Chondrocyte (in vitro differentiated cells): ENCODE data around the gene GABBR2. TPM values are rescaled to one million over a fixed set of nuclear protein-coding genes. Genes with fewer than 3 reads are reported as not detected.

Source experiments
- DNase-seq: peaks from one replicate; pipeline ENCODE4 v3.0.0; 2021; ENCODE audit warnings: mixed read lengths, low spot score
- H3K27ac Mint-ChIP-seq: one replicate; pipeline ENCODE4 v1.8.0; 2021; ENCODE audit warnings: mild to moderate bottlenecking, moderate library complexity, mixed read lengths; ENCODE audit not compliant: unreplicated experiment
- H3K27me3 Mint-ChIP-seq: 2 replicates; pipeline ENCODE4 v1.8.0; 2021; ENCODE audit warnings: low read depth, mixed read lengths
- H3K36me3 Mint-ChIP-seq: 2 replicates; pipeline ENCODE4 v1.8.0; 2021; ENCODE audit warnings: low read depth, mixed read lengths
- H3K4me1 Mint-ChIP-seq: 2 replicates; pipeline ENCODE4 v1.8.0; 2021; ENCODE audit warnings: low read depth, mild to moderate bottlenecking, mixed read lengths
- H3K4me3 Mint-ChIP-seq: one replicate; pipeline ENCODE4 v1.8.0; 2021; ENCODE audit warnings: mild to moderate bottlenecking, moderate library complexity, mixed read lengths; ENCODE audit not compliant: unreplicated experiment
- H3K9me3 Mint-ChIP-seq: 2 replicates; pipeline ENCODE4 v1.8.0; 2021; ENCODE audit warnings: low read depth, mixed read lengths
- total RNA-seq: library from RNA; stranded (reverse); gene quantifications from 3 replicates; pipeline ENCODE4 v1.2.1, GENCODE V29; 2021
- TF ChIP-seq, protein P1 (sequence below): fragments of 200-600 bp; sonication (generic); IDR thresholded peaks from 2 replicates; pipeline ENCODE4 v1.5.0; 2021; ENCODE audit warnings: antibody characterized with exemption, mild to moderate bottlenecking, moderate library complexity

GABBR2 gene
- total RNA-seq, 1 donor from 2014 or later: 0.12 TPM

DNA sequence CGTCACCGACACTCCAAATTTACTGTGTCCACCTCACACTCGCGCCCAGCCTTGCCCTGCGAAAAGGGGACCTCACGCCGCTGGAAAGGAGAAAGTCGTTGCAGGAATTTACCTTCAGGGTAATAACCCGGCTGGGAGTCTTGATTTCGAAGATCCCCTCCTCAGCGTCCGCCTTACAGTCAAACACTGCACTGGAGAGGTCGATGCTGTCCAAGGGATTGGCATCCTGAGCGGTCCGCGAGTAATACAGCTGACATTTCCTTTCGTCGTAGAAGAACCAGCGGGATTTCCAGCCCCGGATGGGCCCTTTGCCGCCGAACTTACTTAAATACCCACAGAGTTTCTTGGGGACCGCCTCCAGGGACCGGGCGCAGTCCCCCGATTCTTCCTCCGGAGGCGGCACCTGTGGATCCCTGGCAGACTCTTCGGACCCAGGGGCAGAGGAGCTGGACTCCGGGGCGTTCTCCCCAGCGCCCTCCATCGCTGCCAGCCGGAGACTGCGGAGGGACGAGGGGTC is 453.6 kb downstream of the GABBR2 start:
- Mint-ChIP-seq H3K27ac (peak overlapping the region; percentile 98), H3K27me3 (no peaks in the 10 kb centered on the region), H3K36me3 (peaks cover 5% of the 10 kb centered on the region), H3K9me3 (no peaks in the 10 kb centered on the region), H3K4me3 (peak overlapping the region; percentile 89), H3K4me1 (peaks cover 58% of the 10 kb centered on the region)
- TF ChIP-seq, protein P1, sequence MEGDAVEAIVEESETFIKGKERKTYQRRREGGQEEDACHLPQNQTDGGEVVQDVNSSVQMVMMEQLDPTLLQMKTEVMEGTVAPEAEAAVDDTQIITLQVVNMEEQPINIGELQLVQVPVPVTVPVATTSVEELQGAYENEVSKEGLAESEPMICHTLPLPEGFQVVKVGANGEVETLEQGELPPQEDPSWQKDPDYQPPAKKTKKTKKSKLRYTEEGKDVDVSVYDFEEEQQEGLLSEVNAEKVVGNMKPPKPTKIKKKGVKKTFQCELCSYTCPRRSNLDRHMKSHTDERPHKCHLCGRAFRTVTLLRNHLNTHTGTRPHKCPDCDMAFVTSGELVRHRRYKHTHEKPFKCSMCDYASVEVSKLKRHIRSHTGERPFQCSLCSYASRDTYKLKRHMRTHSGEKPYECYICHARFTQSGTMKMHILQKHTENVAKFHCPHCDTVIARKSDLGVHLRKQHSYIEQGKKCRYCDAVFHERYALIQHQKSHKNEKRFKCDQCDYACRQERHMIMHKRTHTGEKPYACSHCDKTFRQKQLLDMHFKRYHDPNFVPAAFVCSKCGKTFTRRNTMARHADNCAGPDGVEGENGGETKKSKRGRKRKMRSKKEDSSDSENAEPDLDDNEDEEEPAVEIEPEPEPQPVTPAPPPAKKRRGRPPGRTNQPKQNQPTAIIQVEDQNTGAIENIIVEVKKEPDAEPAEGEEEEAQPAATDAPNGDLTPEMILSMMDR: peak; percentile 41
- DNase-seq: no peak

DNA sequence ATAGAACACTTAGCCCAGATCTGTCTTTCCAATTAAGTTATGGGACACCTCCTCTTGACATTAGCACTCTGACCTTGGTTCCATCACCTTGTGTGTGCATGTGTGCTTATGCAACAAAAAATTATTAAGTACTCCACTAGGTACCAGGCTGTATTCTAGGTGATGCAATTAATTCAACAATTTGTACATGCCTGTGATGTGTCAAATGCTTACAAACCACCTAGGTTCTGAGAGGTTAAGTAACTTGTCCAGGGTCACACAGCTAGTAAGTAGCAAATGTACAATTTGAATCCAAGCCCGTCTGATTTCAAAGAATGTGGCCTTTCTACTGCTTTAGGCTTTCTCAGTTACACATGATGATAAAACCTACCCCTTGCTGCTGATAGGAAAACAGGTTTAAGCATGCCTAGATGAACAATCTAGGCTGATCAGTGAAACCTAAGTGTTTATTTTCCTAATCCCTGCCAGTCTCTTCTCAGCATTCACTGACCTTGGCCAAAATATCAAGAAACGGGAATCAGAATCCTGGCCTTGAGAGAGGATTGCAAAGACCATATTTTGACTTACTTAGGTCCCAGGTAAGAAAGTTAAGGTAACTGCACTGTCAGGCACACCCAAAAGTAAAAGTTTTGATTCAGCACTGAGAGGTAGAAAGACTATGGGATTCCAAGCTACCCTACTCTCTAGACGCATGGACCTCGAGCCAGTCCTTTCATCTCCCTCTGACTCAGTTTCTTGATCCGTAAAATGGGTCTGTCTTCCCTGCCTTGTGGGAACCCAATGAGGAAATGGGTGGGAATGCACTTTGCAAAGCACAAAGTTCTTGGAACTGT is 454.3 kb downstream of the GABBR2 start:
- H3K27me3 Mint-ChIP-seq: no peaks in the 10 kb centered on the region
- peaks cover 64% of the 10 kb centered on the region for H3K4me1 Mint-ChIP-seq
- H3K9me3 Mint-ChIP-seq: no peaks in the 10 kb centered on the region
- TF ChIP-seq, protein P1: no peak
- DNase-seq: no peak
- peak overlapping the region; percentile 89 for H3K4me3 Mint-ChIP-seq
- H3K27ac Mint-ChIP-seq: peak overlapping the region; percentile 98
- peaks cover 9% of the 10 kb centered on the region for H3K36me3 Mint-ChIP-seq

DNA sequence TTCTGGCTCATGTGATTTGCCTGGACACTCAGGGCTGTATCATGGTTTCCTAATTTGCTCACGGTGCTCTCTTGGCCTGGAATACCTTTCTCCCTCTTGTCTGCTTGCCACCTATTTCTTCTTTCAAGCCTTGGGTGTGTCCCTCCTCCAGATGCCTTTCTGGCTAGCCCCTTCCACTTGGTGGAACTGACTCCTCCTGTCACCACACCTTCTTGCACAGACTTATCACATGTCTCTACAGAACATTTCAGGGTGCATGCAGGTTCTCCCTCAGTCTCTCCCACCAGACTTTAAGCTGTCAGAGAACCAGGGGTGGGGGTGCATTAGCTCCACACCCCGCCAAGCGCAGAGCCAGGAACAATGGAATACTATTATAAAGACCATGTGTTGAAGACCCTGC is 455.2 kb downstream of the GABBR2 start:
- Mint-ChIP-seq H3K27me3 (no peaks in the 10 kb centered on the region), H3K9me3 (no peaks in the 10 kb centered on the region), H3K4me3 (peak overlapping the region; percentile 89), H3K27ac (peak overlapping the region; percentile 65), H3K4me1 (peaks cover 73% of the 10 kb centered on the region), H3K36me3 (peaks cover 9% of the 10 kb centered on the region)
- TF ChIP-seq, protein P1: no peak
- DNase-seq: no peak

DNA sequence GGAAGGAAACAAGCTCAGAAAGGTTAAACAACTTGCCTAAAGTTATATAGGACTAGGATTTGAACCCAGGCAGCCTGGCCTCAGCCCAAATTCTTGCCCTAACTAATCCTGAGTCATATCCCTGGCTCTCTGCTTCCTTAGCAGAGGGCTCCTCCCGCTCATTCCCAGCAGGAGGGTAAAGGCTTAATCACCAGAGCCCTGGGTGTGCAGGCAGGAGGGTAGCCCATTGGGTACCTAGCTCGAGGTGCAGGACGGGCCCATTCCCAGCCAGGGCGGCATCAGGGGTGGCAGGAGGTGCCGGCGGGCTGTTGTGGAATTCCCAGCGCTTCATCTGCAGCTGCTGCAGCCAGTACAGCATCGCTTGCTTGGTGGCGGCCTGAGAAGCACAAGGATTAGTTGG is 457.2 kb downstream of the GABBR2 start:
- H3K27me3 Mint-ChIP-seq: no peaks in the 10 kb centered on the region
- H3K36me3 Mint-ChIP-seq: peaks cover 9% of the 10 kb centered on the region
- peak overlapping the region; percentile 40 for H3K4me3 Mint-ChIP-seq
- peaks cover 78% of the 10 kb centered on the region for H3K4me1 Mint-ChIP-seq
- TF ChIP-seq, protein P1: no peak
- H3K9me3 Mint-ChIP-seq: no peaks in the 10 kb centered on the region
- H3K27ac Mint-ChIP-seq: peak overlapping the region; percentile 80
- no peak for DNase-seq

DNA sequence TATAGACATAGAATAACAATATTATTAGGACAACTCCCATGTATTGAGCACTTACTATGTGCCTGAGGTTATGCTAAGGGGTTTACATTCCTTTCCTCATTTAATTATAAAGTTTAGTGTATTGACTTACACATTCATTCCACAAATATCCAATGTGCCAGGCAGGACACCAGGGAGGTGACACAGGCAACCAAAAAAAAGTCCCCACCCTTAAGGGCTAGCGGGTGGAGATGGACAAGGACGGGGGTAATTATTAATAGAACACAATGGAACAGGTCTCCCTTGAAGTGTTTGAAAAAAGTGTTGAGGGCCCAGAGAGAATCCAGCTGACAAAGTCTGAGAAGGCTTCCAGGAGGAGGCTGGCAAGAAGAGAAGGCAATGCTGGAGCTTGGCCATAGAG is 459.0 kb downstream of the GABBR2 start:
- peak overlapping the region; percentile 74 for H3K27ac Mint-ChIP-seq
- H3K36me3 Mint-ChIP-seq: peaks cover 9% of the 10 kb centered on the region
- H3K9me3 Mint-ChIP-seq: no peaks in the 10 kb centered on the region
- no peak overlapping the region for H3K4me3 Mint-ChIP-seq
- TF ChIP-seq, protein P1: no peak
- DNase-seq: no peak
- H3K4me1 Mint-ChIP-seq: peaks cover 77% of the 10 kb centered on the region
- no peaks in the 10 kb centered on the region for H3K27me3 Mint-ChIP-seq
